Endodermal cell (in vitro differentiated cells): ENCODE results near the gene UNK. TPM values are rescaled to one million over a fixed set of nuclear protein-coding genes. Genes with fewer than 3 reads are reported as not detected.
A peak's percentile ranks its signal among the peaks of the same experiment; 100 is the strongest.

Experiments
- DNase-seq: peaks from one replicate; pipeline ENCODE4 v3.0.0-alpha.2; 2017
- H3K27ac ChIP-seq: 2 replicates; pipeline ENCODE4 v1.5.1; 2013; ENCODE audit warnings: mild to moderate bottlenecking, low read depth, low read length, moderate library complexity
- H3K27me3 ChIP-seq: 2 replicates; pipeline ENCODE4 v1.6.1; 2013; ENCODE audit warnings: mild to moderate bottlenecking, low read length, moderate library complexity; ENCODE audit not compliant: insufficient read depth, control insufficient read depth, poor library complexity, severe bottlenecking
- H3K36me3 ChIP-seq: 2 replicates; pipeline ENCODE4 v1.7.0; 2013; ENCODE audit warnings: mild to moderate bottlenecking, low read length, moderate library complexity; ENCODE audit not compliant: control insufficient read depth, insufficient read depth
- H3K4me1 ChIP-seq: one replicate; pipeline ENCODE4 v1.7.0; 2013; ENCODE audit warnings: low read length; ENCODE audit not compliant: control insufficient read depth, insufficient read depth
- H3K4me3 ChIP-seq: 2 replicates; pipeline ENCODE4 v1.5.1; 2013; ENCODE audit warnings: mild to moderate bottlenecking, low read length, moderate library complexity
- H3K9ac ChIP-seq: 2 replicates; pipeline ENCODE4 v1.6.1; 2013; ENCODE audit warnings: mild to moderate bottlenecking, low read length, moderate library complexity; ENCODE audit not compliant: poor library complexity, severe bottlenecking; ENCODE audit errors: extremely low read depth
- H3K9me3 ChIP-seq: 2 replicates; pipeline ENCODE4 v1.6.1; 2013; ENCODE audit warnings: mild to moderate bottlenecking, low read length, moderate library complexity; ENCODE audit not compliant: control insufficient read depth
- H3K27ac Mint-ChIP-seq: 2 replicates; pipeline ENCODE4 v1.8.0; 2020; ENCODE audit warnings: mixed read lengths
- H3K27me3 Mint-ChIP-seq: 2 replicates; pipeline ENCODE4 v1.8.0; 2021; ENCODE audit warnings: mild to moderate bottlenecking, mixed read lengths; ENCODE audit not compliant: insufficient read depth
- H3K36me3 Mint-ChIP-seq: 2 replicates; pipeline ENCODE4 v1.8.0; 2020; ENCODE audit warnings: low read depth, mixed read lengths
- H3K4me1 Mint-ChIP-seq: 2 replicates; pipeline ENCODE4 v1.8.0; 2020; ENCODE audit warnings: mixed read lengths
- H3K4me3 Mint-ChIP-seq: 2 replicates; pipeline ENCODE4 v1.8.0; 2020; ENCODE audit warnings: mild to moderate bottlenecking, moderate library complexity, mixed read lengths
- H3K9me3 Mint-ChIP-seq: 2 replicates; pipeline ENCODE4 v1.8.0; 2020; ENCODE audit warnings: mild to moderate bottlenecking, mixed read lengths
- CTCF ChIP-seq: fragments of 200-600 bp; sonication (generic); conservative IDR thresholded peaks from 2 replicates; pipeline ENCODE4 v1.5.0; 2021; ENCODE audit warnings: antibody characterized with exemption, mild to moderate bottlenecking
- WGBS, 2 experiments: methylation state at CpG; one replicate each; pipeline versions ENCODE4 v1.1.5 to v1.1.7; 2013; ENCODE audit warnings: missing lambda C conversion rate in 2 of 2, mixed read lengths in 1 of 2; ENCODE audit not compliant: insufficient coverage in 1 of 2, insufficient read length in 1 of 2; 5-methylcytosine and 5-hydroxymethylcytosine counted together
- total RNA-seq, 2 donors: library from RNA; stranded (reverse); fragmentation: NEBNext Ultra II Directional in 1 of 2; extraction: Animal tissue kit (Norgen Biotek cat#: 25700) in 1 of 2; gene quantifications; 2 replicates in 1 of 2; 3 replicates in 1 of 2; pipeline ENCODE4 v1.2.1, GENCODE V29; 2021

The UNK gene
- total RNA-seq, 2 donors from 2014 or later: 38.0 to 39.0 TPM

DNA sequence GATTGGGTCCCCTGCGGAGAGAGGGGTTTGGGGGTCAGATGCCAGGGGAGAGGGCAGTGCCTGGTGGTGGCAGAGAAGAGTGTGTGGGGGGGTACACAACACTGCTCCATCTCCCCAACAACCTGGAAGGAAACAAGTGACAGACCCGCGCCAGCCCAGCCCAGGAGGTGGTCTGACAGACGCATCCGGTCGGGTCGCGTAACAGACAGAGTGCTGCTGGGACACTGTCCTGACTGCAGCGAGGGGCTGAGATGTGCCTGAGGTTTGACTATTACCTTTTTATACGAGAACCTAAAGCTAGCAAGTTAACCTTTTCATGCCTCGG lies 43.4 kb downstream of the UNK start:
- H3K27ac ChIP-seq: peak overlapping the region; percentile 66
- DNase-seq: no peak
- peaks cover 10% of the 10 kb centered on the region for H3K4me1 Mint-ChIP-seq
- peaks cover 15% of the 10 kb centered on the region for H3K36me3 ChIP-seq
- peak overlapping the region; percentile 42 for H3K4me3 Mint-ChIP-seq
- no peak for TF ChIP-seq CTCF
- H3K27me3 Mint-ChIP-seq: no peaks in the 10 kb centered on the region
- H3K9ac ChIP-seq: no peak overlapping the region
- 83 to 94% methylated on average over 10 to 11 of the region's 11 CpGs for WGBS, 2 experiments
- no peaks in the 10 kb centered on the region for H3K9me3 ChIP-seq
- H3K27ac Mint-ChIP-seq: peak overlapping the region; percentile 90
- no peak overlapping the region for H3K4me3 ChIP-seq
- peaks cover 5% of the 10 kb centered on the region for H3K36me3 Mint-ChIP-seq
- H3K4me1 ChIP-seq: no peaks in the 10 kb centered on the region
- H3K27me3 ChIP-seq: no peaks in the 10 kb centered on the region
- H3K9me3 Mint-ChIP-seq: no peaks in the 10 kb centered on the region

DNA sequence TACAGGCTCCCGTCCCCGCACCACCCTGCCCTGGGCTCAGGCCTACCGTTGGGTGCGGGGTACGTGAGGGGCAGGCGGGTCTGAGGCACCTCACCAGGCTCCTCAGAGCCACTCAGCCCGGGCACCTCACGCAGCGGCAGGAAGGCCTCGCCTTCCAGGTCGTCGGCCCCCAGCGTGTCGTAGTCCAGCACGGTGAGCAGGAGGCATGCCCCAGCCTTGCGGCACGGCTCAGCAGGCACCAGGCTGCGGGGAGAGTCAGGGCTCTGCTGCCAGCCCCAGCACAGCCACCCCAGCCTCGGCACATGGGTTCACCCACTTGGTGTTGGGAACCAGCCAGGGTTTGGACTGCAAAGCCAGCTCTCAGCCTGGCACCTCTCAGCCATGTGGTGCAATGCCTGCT lies 44.1 kb downstream of the UNK start:
- Mint-ChIP-seq H3K4me3 (no peak overlapping the region), H3K4me1 (peaks cover 14% of the 10 kb centered on the region), H3K9me3 (no peaks in the 10 kb centered on the region), H3K27ac (no peak overlapping the region), H3K27me3 (no peaks in the 10 kb centered on the region), H3K36me3 (peaks cover 5% of the 10 kb centered on the region)
- Histone ChIP-seq H3K27me3 (no peaks in the 10 kb centered on the region), H3K4me1 (no peaks in the 10 kb centered on the region), H3K4me3 (no peak overlapping the region), H3K27ac (no peak overlapping the region), H3K36me3 (peaks cover 13% of the 10 kb centered on the region), H3K9me3 (no peaks in the 10 kb centered on the region), H3K9ac (no peak overlapping the region)
- no peak for TF ChIP-seq CTCF
- DNase-seq: no peak
- 92 to 94% methylated on average over 14 to 19 of the region's 19 CpGs for WGBS, 2 experiments

DNA sequence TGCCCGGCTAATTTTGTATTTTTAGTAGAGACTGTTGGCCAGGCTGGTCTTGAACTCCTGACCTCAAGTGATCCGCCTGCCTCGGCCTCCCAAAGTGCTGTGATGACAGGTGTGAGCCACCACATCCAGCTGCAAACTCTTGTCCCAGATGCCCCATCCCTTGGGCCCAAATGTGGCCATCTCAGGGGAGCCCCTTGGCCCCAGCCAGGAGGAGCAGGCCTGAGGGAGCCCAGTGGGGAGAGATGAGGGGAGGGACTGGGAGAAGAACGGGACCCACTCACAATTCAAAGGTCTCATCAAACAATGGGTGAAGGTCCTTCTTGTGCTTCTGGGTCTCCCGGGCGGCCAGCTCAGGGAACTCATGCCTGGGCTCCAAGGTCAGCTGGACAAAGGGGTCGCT lies 45.1 kb downstream of the UNK start:
- DNase-seq: no peak
- Histone ChIP-seq H3K4me3 (no peak overlapping the region), H3K9me3 (no peaks in the 10 kb centered on the region), H3K36me3 (peaks cover 6% of the 10 kb centered on the region), H3K27me3 (no peaks in the 10 kb centered on the region), H3K9ac (no peak overlapping the region), H3K4me1 (no peaks in the 10 kb centered on the region), H3K27ac (no peak overlapping the region)
- Mint-ChIP-seq H3K4me1 (peaks cover 14% of the 10 kb centered on the region), H3K4me3 (no peak overlapping the region), H3K9me3 (no peaks in the 10 kb centered on the region), H3K27ac (no peak overlapping the region), H3K36me3 (peaks cover 5% of the 10 kb centered on the region), H3K27me3 (no peaks in the 10 kb centered on the region)
- WGBS, 2 experiments: 89 to 97% methylated on average over 5 to 7 of the region's 7 CpGs
- no peak for TF ChIP-seq CTCF
